A549 (cell line): ENCODE results near the gene DCP2.

Experiments used
- KDM1A ChIP-seq: fragments of 200-600 bp; sonication (generic); IDR thresholded peaks from 2 replicates; pipeline ENCODE4 v1.6.1; 2016; ENCODE audit warnings: low read depth, mild to moderate bottlenecking
- NR3C1 ChIP-seq: fragments of >200 bp; sonication (Bioruptor Twin); formaldehyde crosslinking; IDR thresholded peaks from 3 replicates; pipeline ENCODE4 v1.6.1; 2017

- TF ChIP-seq NR3C1 (no peak), KDM1A (no peak)
These were observed 43.5 kb upstream of the DCP2 start for GRCh38 chr5:112933105-112933504.
